Panc1 (cell line): ENCODE results near the gene PSMB10. TPM values are rescaled to one million over a fixed set of nuclear protein-coding genes. Genes with fewer than 3 reads are reported as not detected.

Experiments used
- ATAC-seq: fragments of 200-7000 bp; cut with Tn5 transposase; 2 replicates; pipeline ENCODE4 v1.9.1; 2020; ENCODE audit warnings: mild to moderate bottlenecking, moderate library complexity
- BruUV-seq: library from RNA; stranded (reverse); fragments of 400-500 nt; replicated peaks from 2 replicates; lab custom pipeline; 2021; lab: Mats Ljungman, UMichigan
- CTCF ChIA-PET: fragments of 300-600 bp; sonication (Branson Sonifier 250); formaldehyde crosslinking; loops from one replicate; lab custom pipeline; 2022; ENCODE audit warnings: antibody characterized with exemption; lab: Charles Lee
- POLR2A ChIA-PET: fragments of 300-600 bp; sonication (Branson Sonifier 250); formaldehyde crosslinking; loops from one replicate; lab custom pipeline; 2022; ENCODE audit warnings: antibody characterized with exemption; lab: Charles Lee
- DNase-seq: peaks from one replicate; pipeline ENCODE4 v3.0.0-alpha.2; 2010; ENCODE audit warnings: low read depth, low spot score
- H3K27ac ChIP-seq: 2 replicates; pipeline ENCODE4 v1.5.1; 2011; ENCODE audit warnings: mild to moderate bottlenecking, low read length, inconsistent platforms
- H3K27me3 ChIP-seq: fragments of 200-500 bp; sonication (Bioruptor generic); 2 replicates; pipeline ENCODE4 v1.6.0; 2014; ENCODE audit warnings: low read length, inconsistent platforms; ENCODE audit not compliant: control insufficient read depth, insufficient read depth
- H3K36me3 ChIP-seq: fragments of 200-500 bp; sonication (Bioruptor generic); 2 replicates; pipeline ENCODE4 v1.5.1; 2014; ENCODE audit warnings: inconsistent platforms, mild to moderate bottlenecking, low read length, moderate library complexity; ENCODE audit not compliant: control insufficient read depth, insufficient read depth
- H3K4me1 ChIP-seq: 2 replicates; pipeline ENCODE4 v1.5.1; 2011; ENCODE audit warnings: inconsistent platforms, mild to moderate bottlenecking, low read length, moderate library complexity; ENCODE audit not compliant: control insufficient read depth, insufficient read depth
- H3K4me3 ChIP-seq, 2 experiments: 2 replicates each; pipeline ENCODE4 v1.5.1; 2011 to 2012; ENCODE audit warnings: low read depth in 2 of 2, low read length in 2 of 2, mild to moderate bottlenecking in 2 of 2, inconsistent platforms in 1 of 2, moderate library complexity in 1 of 2
- H3K9me3 ChIP-seq: fragments of 200-500 bp; sonication (Bioruptor generic); 2 replicates; pipeline ENCODE4 v1.5.1; 2014; ENCODE audit warnings: low read depth, mild to moderate bottlenecking, inconsistent platforms, low read length, moderate library complexity; ENCODE audit not compliant: control insufficient read depth, insufficient read depth
- POLR2AphosphoS5 ChIP-seq: IDR thresholded peaks from 2 replicates; pipeline ENCODE4 v1.6.1; 2012; ENCODE audit warnings: mild to moderate bottlenecking, low read depth, low read length, moderate library complexity
- REST ChIP-seq, 2 experiments: IDR thresholded peaks; 2 replicates each; pipeline ENCODE4 v1.6.1; 2011 to 2012; ENCODE audit warnings: low read depth in 2 of 2, control low read depth in 1 of 2, low read length in 1 of 2, mild to moderate bottlenecking in 1 of 2, moderate library complexity in 1 of 2; ENCODE audit not compliant: insufficient read depth in 1 of 2
- SIN3A ChIP-seq: IDR thresholded peaks from 2 replicates; pipeline ENCODE4 v1.6.1; 2012; ENCODE audit warnings: low read depth, mild to moderate bottlenecking, low read length, moderate library complexity, borderline replicate concordance; ENCODE audit not compliant: insufficient read depth
- TCF7L2 ChIP-seq: IDR thresholded peaks from 2 replicates; pipeline ENCODE4 v1.6.1; 2011; ENCODE audit warnings: mild to moderate bottlenecking, low read depth, low read length, inconsistent platforms
- in situ Hi-C: cut with HindIII; loops from 2 replicates; pipeline ENCODE4 v1.10.0; 2016; ENCODE audit warnings: low sequenced_read_pairs, low pct_unique_long_range_greater_than_20kb
- intact Hi-C: fragments of 100-400 bp; cut with micrococcal nuclease; formaldehyde crosslinking; loops from one replicate; pipeline ENCODE4 v1.10.0; 2022; ENCODE audit not compliant: unreplicated experiment
- total RNA-seq: library from RNA; stranded (reverse); gene quantifications from one replicate; pipeline ENCODE4 v1.2.1, GENCODE V29; 2021; ENCODE audit not compliant: unreplicated experiment
- TF ChIP-seq, protein P1 (sequence below): fragments of 450-650 bp; IDR thresholded peaks from 2 replicates; pipeline ENCODE4 v1.5.1; 2017; ENCODE audit warnings: mild to moderate bottlenecking

The PSMB10 gene
- total RNA-seq, 1 experiment from 2014 or later: 47.7 TPM

DNA sequence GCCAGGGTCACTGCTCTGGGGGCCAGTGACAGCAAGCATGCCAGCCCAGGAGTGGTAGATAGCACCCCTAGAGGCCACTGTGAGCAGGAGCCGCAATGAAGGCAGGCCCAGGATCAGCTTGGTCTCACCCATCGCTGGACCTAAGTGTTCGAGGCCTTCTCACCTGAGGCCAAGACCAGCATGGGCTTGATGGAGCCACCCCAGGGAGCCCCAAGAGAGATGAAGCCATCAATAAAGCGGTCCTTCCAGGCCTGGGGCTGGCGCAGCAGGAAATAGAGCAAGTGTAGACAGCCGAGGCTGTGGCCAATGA is 5.5 kb upstream of the PSMB10 start:
- TF ChIP-seq POLR2AphosphoS5: no peak
- no peak for TF ChIP-seq REST (IDR thresholded peaks at IDR 0.05; ENCODE audit: insufficient read depth in 1 of 2, low read depth in 2 of 2, low read length in 1 of 2)
- TF ChIP-seq, protein P1, sequence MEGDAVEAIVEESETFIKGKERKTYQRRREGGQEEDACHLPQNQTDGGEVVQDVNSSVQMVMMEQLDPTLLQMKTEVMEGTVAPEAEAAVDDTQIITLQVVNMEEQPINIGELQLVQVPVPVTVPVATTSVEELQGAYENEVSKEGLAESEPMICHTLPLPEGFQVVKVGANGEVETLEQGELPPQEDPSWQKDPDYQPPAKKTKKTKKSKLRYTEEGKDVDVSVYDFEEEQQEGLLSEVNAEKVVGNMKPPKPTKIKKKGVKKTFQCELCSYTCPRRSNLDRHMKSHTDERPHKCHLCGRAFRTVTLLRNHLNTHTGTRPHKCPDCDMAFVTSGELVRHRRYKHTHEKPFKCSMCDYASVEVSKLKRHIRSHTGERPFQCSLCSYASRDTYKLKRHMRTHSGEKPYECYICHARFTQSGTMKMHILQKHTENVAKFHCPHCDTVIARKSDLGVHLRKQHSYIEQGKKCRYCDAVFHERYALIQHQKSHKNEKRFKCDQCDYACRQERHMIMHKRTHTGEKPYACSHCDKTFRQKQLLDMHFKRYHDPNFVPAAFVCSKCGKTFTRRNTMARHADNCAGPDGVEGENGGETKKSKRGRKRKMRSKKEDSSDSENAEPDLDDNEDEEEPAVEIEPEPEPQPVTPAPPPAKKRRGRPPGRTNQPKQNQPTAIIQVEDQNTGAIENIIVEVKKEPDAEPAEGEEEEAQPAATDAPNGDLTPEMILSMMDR: peak; percentile 86
- no peak for TF ChIP-seq TCF7L2
- TF ChIP-seq SIN3A: no peak
- ChIA-PET POLR2A (no interaction called here), CTCF (interaction anchor here (1.0 kb wide), 2 partner anchors 18 to 46 kb away, joined by 3 read pairs; no protein-coding TSS in a partner anchor)
- ATAC-seq (peak; percentile 78), DNase-seq (no peak)
- in situ Hi-C loops: no loop called here
- intact Hi-C loops: no loop called here
- Histone ChIP-seq H3K9me3 (no peaks in the 10 kb centered on the region), H3K27ac (no peak overlapping the region), H3K4me1 (peaks cover 2% of the 10 kb centered on the region; the same call in 1 of the 2 replicates), H3K4me3 (no peak overlapping the region), H3K36me3 (no peaks in the 10 kb centered on the region), H3K27me3 (no peaks in the 10 kb centered on the region)
- BruUV-seq: no TSS peak

DNA sequence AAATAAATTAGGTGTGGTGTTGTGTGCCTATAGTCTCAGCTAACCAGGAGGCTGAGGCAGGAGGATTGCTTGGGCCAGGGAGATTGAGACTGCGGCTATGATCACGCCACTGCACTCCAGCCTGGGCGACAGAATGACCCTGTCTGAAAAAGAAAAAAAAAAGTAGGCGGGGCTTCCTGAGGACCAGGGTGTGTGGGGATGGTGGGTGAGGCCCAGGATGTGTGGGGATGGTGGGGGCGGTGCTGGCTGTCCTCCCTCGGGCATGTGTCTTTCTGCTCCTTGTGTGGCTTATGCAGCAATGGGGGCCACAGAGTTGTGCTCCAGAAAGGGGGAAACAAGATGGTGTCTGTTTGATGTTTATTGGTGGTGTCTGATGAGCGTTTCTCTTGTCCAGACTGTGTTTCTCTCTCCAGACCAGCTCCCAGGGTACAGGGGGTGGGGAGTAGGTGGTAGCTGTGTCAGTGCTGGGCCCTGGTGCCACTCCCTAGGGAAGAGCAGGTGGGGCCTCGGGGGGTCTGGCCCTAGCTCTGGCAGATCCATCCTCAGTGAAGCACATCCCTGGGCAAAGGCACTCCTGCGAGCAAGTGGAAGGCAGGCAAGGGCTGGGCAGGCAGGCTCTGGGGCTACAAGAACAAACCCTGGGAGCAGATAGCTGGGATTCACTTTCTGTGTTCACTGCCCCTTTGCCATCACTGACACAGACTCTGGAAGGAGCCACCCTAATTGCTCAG is 5.0 kb upstream of the PSMB10 start:
- Histone ChIP-seq H3K4me3 (no peak overlapping the region), H3K36me3 (peaks cover under 1% of the 10 kb centered on the region; the same call in 1 of the 2 replicates), H3K27ac (no peak overlapping the region), H3K9me3 (no peaks in the 10 kb centered on the region), H3K4me1 (peaks cover 4% of the 10 kb centered on the region; the same call in 1 of the 2 replicates), H3K27me3 (no peaks in the 10 kb centered on the region)
- POLR2A ChIA-PET: no interaction called here
- CTCF ChIA-PET: interaction anchor here (1.0 kb wide), 1 partner anchor 19 kb away, joined by 3 read pairs; no protein-coding TSS in a partner anchor
- DNase-seq (no peak), ATAC-seq (peak; percentile 4; the same call in 1 of the 2 replicates)
- no TSS peak for BruUV-seq
- TF ChIP-seq POLR2AphosphoS5 (no peak), REST (IDR thresholded peaks at IDR 0.05; ENCODE audit: insufficient read depth in 1 of 2, low read depth in 2 of 2, low read length in 1 of 2) (no peak), TCF7L2 (no peak), SIN3A (no peak)
- TF ChIP-seq, protein P1: no peak
- intact Hi-C loops: no loop called here
- in situ Hi-C loops: no loop called here
